ENCODE data around the gene FAM193A. TPM values are rescaled to one million over a fixed set of nuclear protein-coding genes. Genes with fewer than 3 reads are reported as not detected.

The FAM193A gene
- total RNA-seq, 2 experiments from 2014 or later, result 28.4 to 30.0 TPM

GRCh38 chr4:2637956-2638552 is 101.6 kb downstream of the FAM193A start:
- Histone ChIP-seq H3K4me3 (ENCODE audit: low read length) (no peak overlapping the region), H3K36me3 (ENCODE audit: insufficient read depth, low read length) (peaks cover 72% of the 10 kb centered on the region), H3K9me3 (ENCODE audit: control insufficient read depth in 1 of 2, insufficient read depth in 1 of 2, low read length in 2 of 2) (no peaks in the 10 kb centered on the region), H3K27me3 (ENCODE audit: control insufficient read depth in 1 of 2, insufficient read depth in 2 of 2, low read length in 2 of 2) (no peaks in the 10 kb centered on the region), H3K4me1 (ENCODE audit: insufficient read depth, low read length) (no peaks in the 10 kb centered on the region), H3K27ac (ENCODE audit: low read depth in 1 of 2, low read length in 2 of 2) (no peak overlapping the region)
- no peaks in the 10 kb centered on the region for H3K4me1 Mint-ChIP-seq (ENCODE audit: low read depth)
- peak in 1 of 14 experiments; percentile 28 for DNase-seq
- no peak for ATAC-seq (ENCODE audit: poor library complexity)
- CTCF ChIA-PET, result no interaction called here
- peaks cover 85% of the 10 kb centered on the region for H3K36me3 Mint-ChIP-seq (ENCODE audit: low read depth)
- no peaks in the 10 kb centered on the region for H3K9me3 Mint-ChIP-seq
- intact Hi-C loops (cut with DNase I, micrococcal nuclease), result no loop called here
- POLR2A ChIA-PET, result no interaction called here
- H3K27ac Mint-ChIP-seq, result no peak overlapping the region
- no peaks in the 10 kb centered on the region for H3K27me3 Mint-ChIP-seq
- TF ChIP-seq CTCF (IDR thresholded peaks at IDR 0.05), result no peak
- H3K4me3 Mint-ChIP-seq, result no peak overlapping the region

- Mint-ChIP-seq H3K27me3 (no peaks in the 10 kb centered on the region), H3K4me1 (ENCODE audit: low read depth) (no peaks in the 10 kb centered on the region), H3K9me3 (no peaks in the 10 kb centered on the region), H3K36me3 (ENCODE audit: low read depth) (peaks cover 85% of the 10 kb centered on the region), H3K27ac (no peak overlapping the region), H3K4me3 (no peak overlapping the region)
- Histone ChIP-seq H3K9me3 (ENCODE audit: control insufficient read depth in 1 of 2, insufficient read depth in 1 of 2, low read length in 2 of 2) (no peaks in the 10 kb centered on the region), H3K27me3 (ENCODE audit: control insufficient read depth in 1 of 2, insufficient read depth in 2 of 2, low read length in 2 of 2) (no peaks in the 10 kb centered on the region), H3K36me3 (ENCODE audit: insufficient read depth, low read length) (peaks cover 72% of the 10 kb centered on the region), H3K27ac (ENCODE audit: low read depth in 1 of 2, low read length in 2 of 2) (no peak overlapping the region), H3K4me1 (ENCODE audit: insufficient read depth, low read length) (no peaks in the 10 kb centered on the region), H3K4me3 (ENCODE audit: low read length) (no peak overlapping the region)
- DNase-seq, result peak in 1 of 14 experiments; percentile 10
- no peak for TF ChIP-seq CTCF (IDR thresholded peaks at IDR 0.05)
- ChIA-PET CTCF (no interaction called here), POLR2A (no interaction called here)
- intact Hi-C loops (cut with DNase I, micrococcal nuclease), result no loop called here
- no peak for ATAC-seq (ENCODE audit: poor library complexity)
Measured at GRCh38 chr4:2638730-2639129, 102.3 kb downstream of the FAM193A start.

GRCh38 chr4:2642968-2643367 is 106.5 kb downstream of the FAM193A start:
- Histone ChIP-seq H3K27me3 (ENCODE audit: control insufficient read depth in 1 of 2, insufficient read depth in 2 of 2, low read length in 2 of 2) (no peaks in the 10 kb centered on the region), H3K4me3 (ENCODE audit: low read length) (no peak overlapping the region), H3K4me1 (ENCODE audit: insufficient read depth, low read length) (no peaks in the 10 kb centered on the region), H3K9me3 (ENCODE audit: control insufficient read depth in 1 of 2, insufficient read depth in 1 of 2, low read length in 2 of 2) (no peaks in the 10 kb centered on the region), H3K36me3 (ENCODE audit: insufficient read depth, low read length) (peaks cover 64% of the 10 kb centered on the region), H3K27ac (ENCODE audit: low read depth in 1 of 2, low read length in 2 of 2) (no peak overlapping the region)
- DNase-seq (no peak), ATAC-seq (ENCODE audit: poor library complexity) (no peak)
- POLR2A ChIA-PET, result no interaction called here
- Mint-ChIP-seq H3K27ac (no peak overlapping the region), H3K9me3 (no peaks in the 10 kb centered on the region), H3K4me3 (no peak overlapping the region), H3K36me3 (ENCODE audit: low read depth) (peaks cover 83% of the 10 kb centered on the region), H3K27me3 (no peaks in the 10 kb centered on the region), H3K4me1 (ENCODE audit: low read depth) (no peaks in the 10 kb centered on the region)
- no peak for TF ChIP-seq CTCF (IDR thresholded peaks at IDR 0.05)
- CTCF ChIA-PET, result no interaction called here
- intact Hi-C loops (cut with DNase I, micrococcal nuclease), result no loop called here

Measured in CD4-positive, alpha-beta T cell (primary cell).